ENCODE results near the gene NR2F2. TPM values are rescaled to one million over a fixed set of nuclear protein-coding genes. Genes with fewer than 3 reads are reported as not detected.

The NR2F2 gene
- total RNA-seq, 1 donor from 2014 or later: 39.8 TPM

GRCh38 chr15:96347181-96348111 lies 16.9 kb downstream of the NR2F2 start:
- no peaks in the 10 kb centered on the region for H3K27me3 ChIP-seq
- peak overlapping the region; percentile 67 to 85 for H3K4me3 ChIP-seq
- H3K36me3 ChIP-seq: no peaks in the 10 kb centered on the region
- no peak for DNase-seq (ENCODE audit: extremely low spot score in 2 of 2)
- no peaks in the 10 kb centered on the region for H3K9me3 ChIP-seq
- peak overlapping the region; percentile 99 for H3K27ac ChIP-seq
- H3K4me1 ChIP-seq: peaks cover 56% of the 10 kb centered on the region
- TF ChIP-seq POLR2AphosphoS5 (IDR thresholded peaks at IDR 0.05; ENCODE audit: insufficient read depth in 1 of 2, low read depth in 1 of 2): peak in 1 of 2 donors; percentile 79
- no peak for TF ChIP-seq CTCF (IDR thresholded peaks at IDR 0.05)
- intact Hi-C loops (cut with DNase I): no loop called here

GRCh38 chr15:96348112-96349027 lies 17.9 kb downstream of the NR2F2 start:
- Histone ChIP-seq H3K4me1 (peaks cover 47% of the 10 kb centered on the region), H3K36me3 (no peaks in the 10 kb centered on the region), H3K27ac (peak overlapping the region; percentile 99), H3K9me3 (no peaks in the 10 kb centered on the region), H3K27me3 (no peaks in the 10 kb centered on the region), H3K4me3 (peak overlapping the region; percentile 67 to 85)
- TF ChIP-seq POLR2A (IDR thresholded peaks at IDR 0.05): no peak
- no peak for TF ChIP-seq POLR2AphosphoS5 (IDR thresholded peaks at IDR 0.05; ENCODE audit: insufficient read depth in 1 of 2, low read depth in 1 of 2)
- no peak for TF ChIP-seq CTCF (IDR thresholded peaks at IDR 0.05)
- intact Hi-C loops (cut with DNase I): no loop called here
- no peak for DNase-seq (ENCODE audit: extremely low spot score in 2 of 2)

- TF ChIP-seq POLR2AphosphoS5 (IDR thresholded peaks at IDR 0.05; ENCODE audit: insufficient read depth in 1 of 2, low read depth in 1 of 2): no peak
- no peak for TF ChIP-seq POLR2A (IDR thresholded peaks at IDR 0.05)
- TF ChIP-seq CTCF (IDR thresholded peaks at IDR 0.05): no peak
- peaks cover 47% of the 10 kb centered on the region for H3K4me1 ChIP-seq
- intact Hi-C loops (cut with DNase I): no loop called here
- no peak overlapping the region for H3K4me3 ChIP-seq
- H3K27me3 ChIP-seq: no peaks in the 10 kb centered on the region
- H3K36me3 ChIP-seq: no peaks in the 10 kb centered on the region
- H3K9me3 ChIP-seq: no peaks in the 10 kb centered on the region
- peak overlapping the region; percentile 99 for H3K27ac ChIP-seq
- no peak for DNase-seq (ENCODE audit: extremely low spot score in 2 of 2)
Measured at GRCh38 chr15:96349034-96349856, 18.7 kb downstream of the NR2F2 start.

GRCh38 chr15:96349857-96350720 lies 19.6 kb downstream of the NR2F2 start:
- H3K36me3 ChIP-seq: no peaks in the 10 kb centered on the region
- H3K27me3 ChIP-seq: no peaks in the 10 kb centered on the region
- H3K4me3 ChIP-seq: no peak overlapping the region
- intact Hi-C loops (cut with DNase I): loop anchor here (5.0 kb wide), 1 partner anchor 1607 kb away; no protein-coding TSS in a partner anchor
- no peak for TF ChIP-seq POLR2AphosphoS5 (IDR thresholded peaks at IDR 0.05; ENCODE audit: insufficient read depth in 1 of 2, low read depth in 1 of 2)
- no peak for TF ChIP-seq POLR2A (IDR thresholded peaks at IDR 0.05)
- no peak for TF ChIP-seq CTCF (IDR thresholded peaks at IDR 0.05)
- peak overlapping the region; percentile 99 for H3K27ac ChIP-seq
- DNase-seq (ENCODE audit: extremely low spot score in 2 of 2): no peak
- H3K9me3 ChIP-seq: no peaks in the 10 kb centered on the region
- peaks cover 40% of the 10 kb centered on the region for H3K4me1 ChIP-seq

Data from vagina (tissue), 2 donors.